Ishikawa (cell line): ENCODE results near the gene LYPD3.

ENCODE experiments used
- CEBPB ChIP-seq: IDR thresholded peaks from 2 replicates; pipeline ENCODE4 v1.6.1; 2012
- CREB1 ChIP-seq: IDR thresholded peaks from 2 replicates; pipeline ENCODE4 v1.6.1; 2012; ENCODE audit warnings: low read depth
- EGR1 ChIP-seq: IDR thresholded peaks from 2 replicates; pipeline ENCODE4 v1.6.1; 2012
- EP300 ChIP-seq: IDR thresholded peaks from 2 replicates; pipeline ENCODE4 v1.6.1; 2012; ENCODE audit warnings: borderline replicate concordance
- FOXM1 ChIP-seq: IDR thresholded peaks from 2 replicates; pipeline ENCODE4 v1.6.1; 2012; ENCODE audit warnings: low read depth, borderline replicate concordance
- NFIC ChIP-seq: IDR thresholded peaks from 2 replicates; pipeline ENCODE4 v1.6.1; 2012
- RAD21 ChIP-seq: IDR thresholded peaks from 2 replicates; pipeline ENCODE4 v1.6.1; 2012; ENCODE audit warnings: low read depth
- REST ChIP-seq: IDR thresholded peaks from 2 replicates; pipeline ENCODE4 v1.6.1; 2012; ENCODE audit warnings: low read depth, mild to moderate bottlenecking
- TAF1 ChIP-seq: IDR thresholded peaks from 2 replicates; pipeline ENCODE4 v1.6.1; 2012; ENCODE audit warnings: low read depth, mild to moderate bottlenecking
- TCF12 ChIP-seq: IDR thresholded peaks from 2 replicates; pipeline ENCODE4 v1.6.1; 2012; ENCODE audit warnings: low read depth
- TEAD4 ChIP-seq: IDR thresholded peaks from 2 replicates; pipeline ENCODE4 v1.6.1; 2012
- USF1 ChIP-seq: IDR thresholded peaks from 2 replicates; pipeline ENCODE4 v1.6.1; 2012
- YY1 ChIP-seq: IDR thresholded peaks from 2 replicates; pipeline ENCODE4 v1.6.1; 2012; ENCODE audit warnings: low read depth
- ZBTB7A ChIP-seq: IDR thresholded peaks from 2 replicates; pipeline ENCODE4 v1.6.1; 2012; ENCODE audit warnings: low read depth
- TF ChIP-seq, protein P1 (sequence below): IDR thresholded peaks from 2 replicates; pipeline ENCODE4 v1.6.1; 2012

The LYPD3 gene

DNA sequence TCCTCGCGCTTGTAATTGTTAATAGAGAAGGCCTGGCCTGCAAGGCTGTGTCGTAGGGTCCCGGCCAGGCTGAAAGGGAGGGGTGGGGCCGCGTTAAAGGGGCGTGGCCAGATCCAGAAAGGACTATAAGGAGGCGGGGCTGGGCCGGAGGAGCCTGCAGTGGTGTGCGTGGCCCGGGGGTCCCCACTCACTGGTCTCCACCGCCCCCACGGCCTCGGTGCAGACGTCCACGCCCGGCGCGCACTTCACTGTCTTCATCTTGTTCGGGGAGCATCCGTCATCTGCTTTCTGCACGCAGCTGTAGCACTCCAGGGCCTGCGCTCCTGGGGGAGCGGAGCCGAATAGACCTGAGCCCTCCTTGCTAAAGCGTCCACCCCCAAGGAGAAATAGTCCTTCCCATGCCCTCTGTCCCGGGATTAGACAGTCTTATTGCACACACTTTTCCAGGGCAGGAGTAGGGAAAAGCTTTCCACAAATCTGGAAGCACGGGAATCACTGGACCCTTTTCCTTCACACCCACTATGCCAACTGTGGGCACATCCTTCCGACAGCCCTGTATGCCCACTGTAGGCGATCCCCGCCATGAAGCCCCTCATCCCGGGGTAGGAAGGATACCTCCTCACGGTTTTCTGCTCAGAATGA, 1.2 kb downstream of the LYPD3 start:
- peak; percentile 65; the same call in 1 of the 2 replicates for TF ChIP-seq ZBTB7A
- TF ChIP-seq EGR1 = no peak

DNA sequence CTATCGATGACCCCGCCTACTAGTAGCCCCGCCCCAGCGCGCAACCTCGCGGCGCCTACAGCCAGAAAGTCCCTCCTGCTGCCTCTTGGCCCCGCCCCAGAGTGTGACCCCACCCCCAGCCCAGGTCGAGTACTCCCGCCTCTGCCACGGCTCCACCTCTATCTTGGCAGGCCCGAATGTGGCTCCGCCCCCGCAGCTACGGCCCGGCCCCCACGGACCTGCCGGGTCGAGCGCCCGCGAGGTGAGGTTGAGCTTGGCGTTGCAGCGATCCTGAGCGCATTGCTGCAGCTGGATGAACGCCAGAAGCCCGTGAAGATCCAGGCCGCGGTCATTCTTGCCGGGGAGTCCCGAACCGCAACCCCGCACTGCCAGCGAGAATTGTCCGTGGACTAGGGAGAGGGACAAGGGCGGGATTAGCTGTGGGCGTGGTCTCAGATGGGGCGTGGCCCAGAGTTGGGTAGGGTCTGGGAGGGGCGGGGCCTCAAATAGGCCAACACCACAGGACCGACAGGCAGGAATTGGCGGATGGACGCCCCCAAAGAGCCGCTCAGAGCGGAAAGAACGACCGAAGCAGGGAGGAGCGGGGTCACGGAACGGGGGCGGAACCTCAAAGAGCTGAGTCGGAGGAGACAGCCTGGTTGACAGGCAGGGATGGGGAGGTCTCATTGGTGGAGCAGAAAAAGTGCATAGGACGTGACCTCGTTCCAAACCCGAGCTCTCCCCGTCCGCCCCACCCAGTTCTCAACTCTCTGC, 1.9 kb downstream of the LYPD3 start:
- TF ChIP-seq CEBPB (no peak), CREB1 (no peak), EP300 (no peak), USF1 (no peak), EGR1 (0 out of 2 replicates have a peak, but pooled peaks have one; percentile 44), NFIC (peak; percentile 19; the same call in 1 of the 2 replicates), ZBTB7A (0 out of 2 replicates have a peak, but pooled peaks have one; percentile 13)
- TF ChIP-seq, protein P1, sequence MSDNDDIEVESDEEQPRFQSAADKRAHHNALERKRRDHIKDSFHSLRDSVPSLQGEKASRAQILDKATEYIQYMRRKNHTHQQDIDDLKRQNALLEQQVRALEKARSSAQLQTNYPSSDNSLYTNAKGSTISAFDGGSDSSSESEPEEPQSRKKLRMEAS = no peak

DNA sequence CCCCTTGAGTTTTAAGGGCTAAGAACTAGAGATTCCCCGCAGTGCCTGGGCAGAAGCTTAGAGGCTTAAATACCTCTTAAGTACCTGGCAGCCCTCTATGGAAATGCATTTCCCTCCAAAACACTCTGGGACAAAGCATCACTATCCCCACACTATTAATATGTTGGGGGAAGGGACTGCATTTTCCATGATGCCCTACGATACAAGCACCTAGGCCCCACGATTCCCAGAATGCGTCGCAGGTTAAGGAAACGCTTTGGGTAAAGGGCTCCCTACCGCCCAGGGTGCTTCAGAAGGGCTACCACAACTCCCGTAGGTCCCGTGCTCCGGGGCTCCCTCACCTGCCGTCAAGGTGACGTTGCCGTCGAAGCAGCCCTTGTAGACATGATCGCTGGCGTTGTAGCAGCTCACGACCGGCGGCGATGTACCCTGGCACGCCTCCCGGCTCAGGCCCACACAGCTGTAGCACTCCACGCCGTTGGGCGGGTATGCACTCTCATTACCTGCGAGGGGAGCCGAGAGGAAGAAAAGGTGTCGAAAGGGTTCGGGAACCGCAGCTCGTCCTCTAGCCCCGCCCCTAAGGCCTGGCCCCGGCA, 2.5 kb downstream of the LYPD3 start:
- TF ChIP-seq FOXM1 (no peak), REST (no peak), EGR1 (no peak), ZBTB7A (no peak), TCF12 (peak; percentile 39; the same call in 1 of the 2 replicates), CEBPB (no peak), NFIC (no peak), USF1 (no peak), YY1 (0 out of 2 replicates have a peak, but pooled peaks have one; percentile 30), RAD21 (no peak), EP300 (no peak), TEAD4 (no peak), TAF1 (no peak), CREB1 (no peak)
- TF ChIP-seq, protein P1 = peak; percentile 90

GRCh38 chr19:43462383-43462782, 3.0 kb downstream of the LYPD3 start:
- no peak for TF ChIP-seq EP300
- TF ChIP-seq, protein P1 = no peak
- no peak for TF ChIP-seq EGR1
- no peak for TF ChIP-seq FOXM1
- no peak for TF ChIP-seq CEBPB
- no peak for TF ChIP-seq NFIC
- TF ChIP-seq ZBTB7A = no peak
- no peak for TF ChIP-seq TCF12

DNA sequence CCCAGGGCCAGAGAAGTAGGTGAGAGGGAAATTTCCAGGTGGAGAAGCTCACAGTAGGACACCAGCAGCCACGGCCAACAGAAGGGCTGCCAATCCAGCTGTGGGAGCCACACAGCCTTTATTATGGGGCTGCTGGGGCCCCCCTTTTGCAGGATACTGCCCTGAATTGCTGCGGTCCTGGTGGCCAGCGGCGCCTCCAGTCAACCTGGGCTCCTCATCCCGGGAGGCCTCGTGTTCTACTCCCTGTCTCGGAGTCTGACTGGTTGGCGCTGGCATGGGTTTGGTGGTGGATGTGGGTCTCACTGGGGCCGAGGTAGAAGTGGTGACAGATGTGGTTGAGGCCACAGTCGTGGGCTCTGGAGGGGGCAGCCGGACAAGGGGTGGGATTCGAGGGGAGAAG, 4.1 kb downstream of the LYPD3 start:
- TF ChIP-seq REST (no peak), YY1 (no peak), TAF1 (no peak), ZBTB7A (no peak), FOXM1 (no peak), TCF12 (no peak), NFIC (no peak), EP300 (no peak), RAD21 (no peak), CEBPB (no peak)
